Panc1 (cell line): ENCODE results near the gene ATL2. TPM values are rescaled to one million over a fixed set of nuclear protein-coding genes. Genes with fewer than 3 reads are reported as not detected.
"Not testable (repeated sequence)": the region's sequence is repeated elsewhere in the genome, so short reads cannot be mapped to it uniquely, and the experiment has no call there.

Experiments
- ATAC-seq: fragments of 200-7000 bp; cut with Tn5 transposase; 2 replicates; pipeline ENCODE4 v1.9.1; 2020; ENCODE audit warnings: mild to moderate bottlenecking, moderate library complexity
- BruUV-seq: library from RNA; stranded (reverse); fragments of 400-500 nt; replicated peaks from 2 replicates; lab custom pipeline; 2021; lab: Mats Ljungman, UMichigan
- CTCF ChIA-PET: fragments of 300-600 bp; sonication (Branson Sonifier 250); formaldehyde crosslinking; loops from one replicate; lab custom pipeline; 2022; ENCODE audit warnings: antibody characterized with exemption; lab: Charles Lee
- POLR2A ChIA-PET: fragments of 300-600 bp; sonication (Branson Sonifier 250); formaldehyde crosslinking; loops from one replicate; lab custom pipeline; 2022; ENCODE audit warnings: antibody characterized with exemption; lab: Charles Lee
- DNase-seq: peaks from one replicate; pipeline ENCODE4 v3.0.0-alpha.2; 2010; ENCODE audit warnings: low read depth, low spot score
- H3K27ac ChIP-seq: 2 replicates; pipeline ENCODE4 v1.5.1; 2011; ENCODE audit warnings: mild to moderate bottlenecking, low read length, inconsistent platforms
- H3K27me3 ChIP-seq: fragments of 200-500 bp; sonication (Bioruptor generic); 2 replicates; pipeline ENCODE4 v1.6.0; 2014; ENCODE audit warnings: low read length, inconsistent platforms; ENCODE audit not compliant: control insufficient read depth, insufficient read depth
- H3K36me3 ChIP-seq: fragments of 200-500 bp; sonication (Bioruptor generic); 2 replicates; pipeline ENCODE4 v1.5.1; 2014; ENCODE audit warnings: inconsistent platforms, mild to moderate bottlenecking, low read length, moderate library complexity; ENCODE audit not compliant: control insufficient read depth, insufficient read depth
- H3K4me1 ChIP-seq: 2 replicates; pipeline ENCODE4 v1.5.1; 2011; ENCODE audit warnings: inconsistent platforms, mild to moderate bottlenecking, low read length, moderate library complexity; ENCODE audit not compliant: control insufficient read depth, insufficient read depth
- H3K4me3 ChIP-seq, 2 experiments: 2 replicates each; pipeline ENCODE4 v1.5.1; 2011 to 2012; ENCODE audit warnings: low read depth in 2 of 2, low read length in 2 of 2, mild to moderate bottlenecking in 2 of 2, inconsistent platforms in 1 of 2, moderate library complexity in 1 of 2
- H3K9me3 ChIP-seq: fragments of 200-500 bp; sonication (Bioruptor generic); 2 replicates; pipeline ENCODE4 v1.5.1; 2014; ENCODE audit warnings: low read depth, mild to moderate bottlenecking, inconsistent platforms, low read length, moderate library complexity; ENCODE audit not compliant: control insufficient read depth, insufficient read depth
- CTCF ChIP-seq: fragments of 450-650 bp; IDR thresholded peaks from 2 replicates; pipeline ENCODE4 v1.5.1; 2017; ENCODE audit warnings: mild to moderate bottlenecking
- POLR2AphosphoS5 ChIP-seq: IDR thresholded peaks from 2 replicates; pipeline ENCODE4 v1.6.1; 2012; ENCODE audit warnings: mild to moderate bottlenecking, low read depth, low read length, moderate library complexity
- REST ChIP-seq, 2 experiments: IDR thresholded peaks; 2 replicates each; pipeline ENCODE4 v1.6.1; 2011 to 2012; ENCODE audit warnings: low read depth in 2 of 2, control low read depth in 1 of 2, low read length in 1 of 2, mild to moderate bottlenecking in 1 of 2, moderate library complexity in 1 of 2; ENCODE audit not compliant: insufficient read depth in 1 of 2
- SIN3A ChIP-seq: IDR thresholded peaks from 2 replicates; pipeline ENCODE4 v1.6.1; 2012; ENCODE audit warnings: low read depth, mild to moderate bottlenecking, low read length, moderate library complexity, borderline replicate concordance; ENCODE audit not compliant: insufficient read depth
- TCF7L2 ChIP-seq: IDR thresholded peaks from 2 replicates; pipeline ENCODE4 v1.6.1; 2011; ENCODE audit warnings: mild to moderate bottlenecking, low read depth, low read length, inconsistent platforms
- in situ Hi-C: cut with HindIII; loops from 2 replicates; pipeline ENCODE4 v1.10.0; 2016; ENCODE audit warnings: low sequenced_read_pairs, low pct_unique_long_range_greater_than_20kb
- intact Hi-C: fragments of 100-400 bp; cut with micrococcal nuclease; formaldehyde crosslinking; loops from one replicate; pipeline ENCODE4 v1.10.0; 2022; ENCODE audit not compliant: unreplicated experiment
- total RNA-seq: library from RNA; stranded (reverse); gene quantifications from one replicate; pipeline ENCODE4 v1.2.1, GENCODE V29; 2021; ENCODE audit not compliant: unreplicated experiment

ATL2 gene
- total RNA-seq, 1 experiment from 2014 or later = 78.7 TPM

- Histone ChIP-seq H3K9me3 (no peaks in the 10 kb centered on the region), H3K4me3 (no peak overlapping the region), H3K27me3 (peaks cover 4% of the 10 kb centered on the region; the same call in 1 of the 2 replicates), H3K36me3 (no peaks in the 10 kb centered on the region), H3K27ac (no peak overlapping the region), H3K4me1 (no peaks in the 10 kb centered on the region)
- no TSS peak for BruUV-seq
- ATAC-seq (no peak), DNase-seq (no peak)
- ChIA-PET CTCF (no interaction called here), POLR2A (no interaction called here)
- intact Hi-C loops (no loop called here), in situ Hi-C loops (no loop called here)
- TF ChIP-seq TCF7L2 (no peak), SIN3A (no peak), REST (IDR thresholded peaks at IDR 0.05; ENCODE audit: insufficient read depth in 1 of 2, low read depth in 2 of 2, low read length in 1 of 2) (no peak), CTCF (no peak), POLR2AphosphoS5 (no peak)
Observed at GRCh38 chr2:38281095-38281742, 95.9 kb downstream of the ATL2 start.

- no peak for DNase-seq
- TF ChIP-seq CTCF = no peak
- no peak for TF ChIP-seq POLR2AphosphoS5
- no peak for TF ChIP-seq TCF7L2
- TF ChIP-seq SIN3A = no peak
- no peak for TF ChIP-seq REST (IDR thresholded peaks at IDR 0.05; ENCODE audit: insufficient read depth in 1 of 2, low read depth in 2 of 2, low read length in 1 of 2)
- POLR2A ChIA-PET = no interaction called here
- CTCF ChIA-PET = no interaction called here
- H3K27me3 ChIP-seq = peaks cover 4% of the 10 kb centered on the region; the same call in 1 of the 2 replicates
- H3K9me3 ChIP-seq = no peaks in the 10 kb centered on the region
- no peak overlapping the region for H3K27ac ChIP-seq
- intact Hi-C loops = loop anchor here (10.0 kb wide), 1 partner anchor 884 kb away; no protein-coding TSS in a partner anchor
- no peaks in the 10 kb centered on the region for H3K36me3 ChIP-seq
- no peak for ATAC-seq
- H3K4me1 ChIP-seq = no peaks in the 10 kb centered on the region
- BruUV-seq = no TSS peak
- H3K4me3 ChIP-seq = no peak overlapping the region
- in situ Hi-C loops = no loop called here
Observed at GRCh38 chr2:38279201-38279600, 97.9 kb downstream of the ATL2 start.

- POLR2A ChIA-PET, ATAC-seq, H3K9me3 ChIP-seq, BruUV-seq, H3K4me1 ChIP-seq, H3K4me3 ChIP-seq, CTCF ChIA-PET, H3K27ac ChIP-seq, DNase-seq, H3K27me3 ChIP-seq, in situ Hi-C loops, H3K36me3 ChIP-seq: not testable (repeated sequence)
- intact Hi-C loops = loop anchor here (10.0 kb wide), 1 partner anchor 883 kb away; no protein-coding TSS in a partner anchor
Observed at GRCh38 chr2:38278117-38278438, 99.0 kb downstream of the ATL2 start.
